Measurements from ENCODE around the gene NAGA.

The NAGA gene

DNA sequence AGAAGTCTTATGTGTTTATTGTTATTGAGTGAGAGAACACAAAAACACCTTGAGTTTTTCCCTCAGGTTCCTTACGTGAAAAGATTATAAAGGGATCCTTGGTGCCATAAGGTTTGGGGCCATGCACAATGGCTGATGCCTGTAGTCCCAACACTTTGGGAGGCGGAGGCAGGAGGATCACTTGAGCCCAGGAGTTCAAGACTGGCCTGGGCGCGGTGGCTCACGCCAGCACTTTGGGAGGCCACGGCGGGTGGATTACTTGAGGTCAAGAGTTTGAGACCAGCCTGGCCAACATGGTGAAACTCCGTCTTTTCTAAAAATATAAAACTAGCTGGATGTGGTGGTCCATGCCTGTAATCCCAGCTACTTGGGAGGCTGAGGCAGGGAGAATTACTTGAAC is 14.3 kb upstream of the NAGA start:
- H4K91ac ChIP-seq (ENCODE audit: low read depth, low read length, poor library complexity), result no peak overlapping the region
- H3K9me3 ChIP-seq (replicated peaks in 1 of 2; ENCODE audit: control insufficient read depth in 2 of 2, insufficient read depth in 1 of 2, low read depth in 1 of 2, low read length in 2 of 2), result peaks cover 2 to 14% of the 10 kb centered on the region in 2 donors
- H3K14ac ChIP-seq (ENCODE audit: low read length), result no peak overlapping the region
- H3K23ac ChIP-seq (ENCODE audit: low read depth, low read length, poor library complexity), result no peak overlapping the region
- H3K4me1 ChIP-seq (ENCODE audit: control insufficient read depth in 2 of 2, insufficient read depth in 1 of 2, low read depth in 1 of 2, low read length in 2 of 2), result peaks cover 1 to 6% of the 10 kb centered on the region in 2 donors
- H3K27ac ChIP-seq (replicated peaks; ENCODE audit: low read length), result no peak overlapping the region
- H2BK12ac ChIP-seq (ENCODE audit: low read length), result no peak overlapping the region
- H3K9ac ChIP-seq (ENCODE audit: low read depth, low read length, poor library complexity), result no peak overlapping the region
- H2AFZ ChIP-seq (ENCODE audit: low read length), result no peak overlapping the region
- H3K4me3 ChIP-seq (ENCODE audit: low read length in 2 of 2), result no peak overlapping the region
- no peak for DNase-seq (ENCODE audit: low spot score)
- no peak overlapping the region for H2BK15ac ChIP-seq (ENCODE audit: low read length)
- no peak overlapping the region for H4K8ac ChIP-seq (ENCODE audit: low read depth, low read length)
- peaks cover 20 to 70% of the 10 kb centered on the region in 2 donors for H3K36me3 ChIP-seq (replicated peaks in 1 of 2; ENCODE audit: control insufficient read depth in 2 of 2, insufficient read depth in 2 of 2, low read length in 2 of 2)
- WGBS, 2 donors (ENCODE audit: extremely low coverage in 2 of 2, insufficient read length in 2 of 2, insufficient replicate concordance in 1 of 2), result no CpG with 5 or more reads among the region's 8 CpGs
- no peaks in the 10 kb centered on the region for H3K79me1 ChIP-seq (ENCODE audit: low read depth, low read length)
- no peak overlapping the region for H3K4me2 ChIP-seq (ENCODE audit: insufficient read depth, low read length, poor library complexity, severe bottlenecking)
- H2BK120ac ChIP-seq (ENCODE audit: low read depth, low read length), result no peak overlapping the region
- no peak overlapping the region for H2BK5ac ChIP-seq (ENCODE audit: low read length)
- H3K18ac ChIP-seq (ENCODE audit: low read length), result no peak overlapping the region
- no peaks in the 10 kb centered on the region for H3K27me3 ChIP-seq (ENCODE audit: control insufficient read depth in 3 of 3, insufficient read depth in 3 of 3, low read depth in 1 of 3, low read length in 3 of 3)
- no peak overlapping the region for H3K4ac ChIP-seq (ENCODE audit: low read length)
- H2AK5ac ChIP-seq (ENCODE audit: low read depth, low read length), result no peak overlapping the region

DNA sequence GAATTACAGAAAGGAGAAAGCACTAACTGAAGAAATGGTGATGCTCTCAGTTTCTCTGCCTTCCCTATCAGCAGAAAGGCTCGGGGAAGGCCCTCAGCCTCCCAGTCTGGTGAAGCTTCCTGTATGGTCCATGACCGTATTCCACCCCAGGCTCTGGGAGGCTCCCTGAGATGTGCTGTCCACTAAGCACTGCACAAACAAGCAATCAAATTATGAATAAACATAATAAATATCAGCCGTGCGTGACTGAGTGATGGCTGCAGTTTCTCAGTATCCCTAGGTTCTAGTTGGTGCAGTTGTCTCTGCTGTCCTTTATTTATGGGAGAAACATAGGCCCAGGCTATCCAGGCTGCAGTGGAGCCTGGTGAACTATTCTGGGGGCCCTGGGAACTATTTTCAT is 12.5 kb upstream of the NAGA start:
- no peak overlapping the region for H3K4ac ChIP-seq (ENCODE audit: low read length)
- H4K8ac ChIP-seq (ENCODE audit: low read depth, low read length), result no peak overlapping the region
- DNase-seq (ENCODE audit: low spot score), result no peak
- no peak overlapping the region for H3K18ac ChIP-seq (ENCODE audit: low read length)
- H3K9me3 ChIP-seq (replicated peaks in 1 of 2; ENCODE audit: control insufficient read depth in 2 of 2, insufficient read depth in 1 of 2, low read depth in 1 of 2, low read length in 2 of 2), result no peaks in the 10 kb centered on the region
- peaks cover 3 to 8% of the 10 kb centered on the region in 2 donors for H3K4me1 ChIP-seq (ENCODE audit: control insufficient read depth in 2 of 2, insufficient read depth in 1 of 2, low read depth in 1 of 2, low read length in 2 of 2)
- peaks cover 14 to 56% of the 10 kb centered on the region in 2 donors for H3K36me3 ChIP-seq (replicated peaks in 1 of 2; ENCODE audit: control insufficient read depth in 2 of 2, insufficient read depth in 2 of 2, low read length in 2 of 2)
- no peak overlapping the region for H4K91ac ChIP-seq (ENCODE audit: low read depth, low read length, poor library complexity)
- H2AFZ ChIP-seq (ENCODE audit: low read length), result no peak overlapping the region
- no peak overlapping the region for H2BK120ac ChIP-seq (ENCODE audit: low read depth, low read length)
- no peak overlapping the region for H2BK12ac ChIP-seq (ENCODE audit: low read length)
- H3K27ac ChIP-seq (replicated peaks; ENCODE audit: low read length), result no peak overlapping the region
- no peak overlapping the region for H2AK5ac ChIP-seq (ENCODE audit: low read depth, low read length)
- no peak overlapping the region for H3K9ac ChIP-seq (ENCODE audit: low read depth, low read length, poor library complexity)
- no peak overlapping the region for H3K23ac ChIP-seq (ENCODE audit: low read depth, low read length, poor library complexity)
- H3K4me3 ChIP-seq (ENCODE audit: low read length in 2 of 2), result no peak overlapping the region
- H3K79me1 ChIP-seq (ENCODE audit: low read depth, low read length), result no peaks in the 10 kb centered on the region
- H3K27me3 ChIP-seq (ENCODE audit: control insufficient read depth in 3 of 3, insufficient read depth in 3 of 3, low read depth in 1 of 3, low read length in 3 of 3), result no peaks in the 10 kb centered on the region
- H3K4me2 ChIP-seq (ENCODE audit: insufficient read depth, low read length, poor library complexity, severe bottlenecking), result no peak overlapping the region
- no peak overlapping the region for H2BK15ac ChIP-seq (ENCODE audit: low read length)
- H3K14ac ChIP-seq (ENCODE audit: low read length), result no peak overlapping the region
- no CpG with 5 or more reads among the region's 4 CpGs for WGBS, 2 donors (ENCODE audit: extremely low coverage in 2 of 2, insufficient read length in 2 of 2, insufficient replicate concordance in 1 of 2)
- no peak overlapping the region for H2BK5ac ChIP-seq (ENCODE audit: low read length)

DNA sequence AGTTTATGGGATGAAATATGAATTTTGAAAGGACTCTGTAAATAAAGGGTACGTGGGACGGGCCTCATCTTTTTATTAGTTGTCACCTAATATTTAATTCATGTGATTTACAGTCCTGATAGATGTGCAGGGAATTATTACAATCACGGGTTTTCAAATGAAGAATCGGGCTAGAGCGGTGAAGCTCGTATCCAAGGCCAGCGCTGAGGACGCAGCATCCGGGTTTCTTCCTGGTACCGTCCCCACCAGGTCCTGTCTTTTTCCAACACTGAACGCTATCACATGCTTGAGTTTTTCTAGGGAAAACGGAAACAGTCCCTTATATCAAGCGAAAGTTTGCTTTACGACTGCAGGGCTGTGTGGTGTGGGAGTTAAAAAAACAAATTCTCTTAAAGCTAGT is 9.7 kb upstream of the NAGA start:
- Histone ChIP-seq H3K4me3 (ENCODE audit: low read length in 2 of 2) (peak overlapping the region; percentile 88 to 92), H3K9me3 (replicated peaks in 1 of 2; ENCODE audit: control insufficient read depth in 2 of 2, insufficient read depth in 1 of 2, low read depth in 1 of 2, low read length in 2 of 2) (peaks cover 0 to 4% of the 10 kb centered on the region in 2 donors), H2BK15ac (ENCODE audit: low read length) (no peak overlapping the region), H4K91ac (ENCODE audit: low read depth, low read length, poor library complexity) (no peak overlapping the region), H3K27ac (replicated peaks; ENCODE audit: low read length) (no peak overlapping the region), H3K14ac (ENCODE audit: low read length) (no peak overlapping the region), H3K4me2 (ENCODE audit: insufficient read depth, low read length, poor library complexity, severe bottlenecking) (peak overlapping the region; percentile 74), H2BK5ac (ENCODE audit: low read length) (no peak overlapping the region), H3K4me1 (ENCODE audit: control insufficient read depth in 2 of 2, insufficient read depth in 1 of 2, low read depth in 1 of 2, low read length in 2 of 2) (peaks cover 3 to 8% of the 10 kb centered on the region in 2 donors), H4K8ac (ENCODE audit: low read depth, low read length) (no peak overlapping the region), H3K23ac (ENCODE audit: low read depth, low read length, poor library complexity) (no peak overlapping the region), H3K79me1 (ENCODE audit: low read depth, low read length) (no peaks in the 10 kb centered on the region), H2BK12ac (ENCODE audit: low read length) (no peak overlapping the region), H3K9ac (ENCODE audit: low read depth, low read length, poor library complexity) (no peak overlapping the region), H3K18ac (ENCODE audit: low read length) (no peak overlapping the region), H3K4ac (ENCODE audit: low read length) (no peak overlapping the region), H3K36me3 (replicated peaks in 1 of 2; ENCODE audit: control insufficient read depth in 2 of 2, insufficient read depth in 2 of 2, low read length in 2 of 2) (peaks cover 5 to 35% of the 10 kb centered on the region in 2 donors), H2AFZ (ENCODE audit: low read length) (peak overlapping the region; percentile 94), H2BK120ac (ENCODE audit: low read depth, low read length) (no peak overlapping the region), H2AK5ac (ENCODE audit: low read depth, low read length) (no peak overlapping the region), H3K27me3 (ENCODE audit: control insufficient read depth in 3 of 3, insufficient read depth in 3 of 3, low read depth in 1 of 3, low read length in 3 of 3) (no peaks in the 10 kb centered on the region)
- no peak for DNase-seq (ENCODE audit: low spot score)
- no CpG with 5 or more reads among the region's 14 CpGs for WGBS, 2 donors (ENCODE audit: extremely low coverage in 2 of 2, insufficient read length in 2 of 2, insufficient replicate concordance in 1 of 2)

DNA sequence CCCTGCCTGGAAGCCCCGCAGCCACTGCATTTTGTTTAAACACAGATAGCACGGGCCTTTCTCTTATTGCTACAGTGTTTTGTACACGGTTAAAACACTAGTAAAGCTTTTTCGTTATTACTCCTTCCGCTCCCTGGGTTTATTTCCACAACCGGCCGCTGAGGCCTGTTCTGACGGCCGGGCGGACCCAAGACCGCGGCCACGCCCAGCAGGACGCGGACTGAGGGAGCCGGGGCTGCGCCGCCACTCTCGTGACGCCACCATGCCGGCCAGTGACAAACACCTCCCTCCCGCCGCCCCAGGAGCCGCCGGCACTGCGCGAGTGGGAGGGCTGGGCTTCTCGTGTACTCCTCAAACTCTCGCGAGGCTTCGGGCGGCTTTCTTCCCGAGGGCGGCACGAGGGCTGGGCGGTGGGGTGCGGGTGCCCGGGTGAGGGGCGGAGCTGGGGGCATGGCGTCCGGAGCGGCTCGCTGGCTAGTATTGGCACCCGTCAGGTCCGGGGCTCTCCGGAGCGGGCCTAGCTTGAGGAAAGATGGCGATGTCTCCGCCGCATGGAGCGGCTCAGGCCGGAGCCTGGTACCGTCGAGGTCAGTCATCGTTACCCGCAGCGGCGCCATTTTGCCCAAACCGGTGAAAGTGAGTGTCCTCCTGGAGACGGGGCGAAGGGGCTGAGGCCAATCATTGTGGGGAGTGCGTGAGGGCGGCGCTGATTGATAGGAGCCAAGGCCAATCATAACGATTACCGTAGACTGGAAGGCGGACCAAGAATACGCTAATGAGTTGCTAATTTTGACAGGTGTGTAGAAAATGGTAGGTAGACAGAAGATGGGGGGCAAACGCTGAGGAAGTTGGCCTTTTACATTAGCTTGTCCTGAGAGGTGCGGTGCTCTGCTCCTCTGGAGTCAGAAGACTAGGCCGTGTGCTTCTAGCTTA is 9.0 kb upstream of the NAGA start, which contains the start of gene SMDT1:
TSS of gene SMDT1 (plus strand) at position 382 of the 933 bp plus-strand sequence. CDS start at position 451, 69 bp downstream.
- Histone ChIP-seq H2AFZ (ENCODE audit: low read length) (peak within 1 kb of the TSS; percentile 94), H3K9me3 (replicated peaks in 1 of 2; ENCODE audit: control insufficient read depth in 2 of 2, insufficient read depth in 1 of 2, low read depth in 1 of 2, low read length in 2 of 2) (peaks cover 0 to 10% of the 10 kb centered on the region in 2 donors), H3K4me2 (ENCODE audit: insufficient read depth, low read length, poor library complexity, severe bottlenecking) (peak within 1 kb of the TSS; percentile 74), H2BK15ac (ENCODE audit: low read length) (peak within 1 kb of the TSS; percentile 67), H3K14ac (ENCODE audit: low read length) (no peak within 1 kb of the TSS), H3K27ac (replicated peaks; ENCODE audit: low read length) (peak within 1 kb of the TSS; percentile 86), H4K91ac (ENCODE audit: low read depth, low read length, poor library complexity) (peak within 1 kb of the TSS; percentile 83), H4K8ac (ENCODE audit: low read depth, low read length) (no peak within 1 kb of the TSS), H3K27me3 (ENCODE audit: control insufficient read depth in 3 of 3, insufficient read depth in 3 of 3, low read depth in 1 of 3, low read length in 3 of 3) (no peaks in the 10 kb centered on the region), H3K18ac (ENCODE audit: low read length) (peak within 1 kb of the TSS; percentile 99), H2AK5ac (ENCODE audit: low read depth, low read length) (peak within 1 kb of the TSS; percentile 18), H3K4me3 (ENCODE audit: low read length in 2 of 2) (peak within 1 kb of the TSS; percentile 88 to 92), H3K4me1 (ENCODE audit: control insufficient read depth in 2 of 2, insufficient read depth in 1 of 2, low read depth in 1 of 2, low read length in 2 of 2) (peaks cover 3 to 8% of the 10 kb centered on the region in 2 donors), H3K9ac (ENCODE audit: low read depth, low read length, poor library complexity) (peak within 1 kb of the TSS; percentile 85), H3K79me1 (ENCODE audit: low read depth, low read length) (no peaks in the 10 kb centered on the region), H2BK5ac (ENCODE audit: low read length) (peak within 1 kb of the TSS; percentile 44), H3K36me3 (replicated peaks in 1 of 2; ENCODE audit: control insufficient read depth in 2 of 2, insufficient read depth in 2 of 2, low read length in 2 of 2) (peaks cover 4 to 28% of the 10 kb centered on the region in 2 donors), H2BK120ac (ENCODE audit: low read depth, low read length) (no peak within 1 kb of the TSS), H3K23ac (ENCODE audit: low read depth, low read length, poor library complexity) (peak within 1 kb of the TSS; percentile 77), H2BK12ac (ENCODE audit: low read length) (no peak within 1 kb of the TSS), H3K4ac (ENCODE audit: low read length) (no peak within 1 kb of the TSS)
- WGBS, 2 donors (ENCODE audit: extremely low coverage in 2 of 2, insufficient read length in 2 of 2, insufficient replicate concordance in 1 of 2), result no CpG with 5 or more reads among the region's 71 CpGs
- DNase-seq (ENCODE audit: low spot score), result peak; percentile 96
